ENCODE measurements around the gene FAM32A. TPM values are rescaled to one million over a fixed set of nuclear protein-coding genes. Genes with fewer than 3 reads are reported as not detected.

The FAM32A gene
- total RNA-seq, 1 experiment from 2014 or later: 113 TPM

- CTCF ChIA-PET: no interaction called here
- no TSS peak for BruUV-seq (replicated peaks)
- Histone ChIP-seq H3K4me1 (no peaks in the 10 kb centered on the region), H3K27me3 (replicated peaks; ENCODE audit: control insufficient read depth, insufficient read depth, low read length) (no peaks in the 10 kb centered on the region), H3K9me3 (no peaks in the 10 kb centered on the region), H3K36me3 (ENCODE audit: control insufficient read depth, insufficient read depth, low read length) (no peaks in the 10 kb centered on the region), H3K4me3 (ENCODE audit: low read depth, low read length) (no peak overlapping the region)
- DNase-seq: no peak
- POLR2A ChIA-PET: no interaction called here
- no peaks in the 10 kb centered on the region for H3K36me3 Mint-ChIP-seq (ENCODE audit: insufficient read depth, unreplicated experiment)
- no peak overlapping the region for H3K4me3 Mint-ChIP-seq (ENCODE audit: unreplicated experiment)
- intact Hi-C loops (cut with micrococcal nuclease; ENCODE audit: unreplicated experiment): no loop called here
- H3K27me3 Mint-ChIP-seq (ENCODE audit: insufficient read depth, unreplicated experiment): no peaks in the 10 kb centered on the region
- no peaks in the 10 kb centered on the region for H3K9me3 Mint-ChIP-seq (ENCODE audit: unreplicated experiment)
- H3K27ac Mint-ChIP-seq (ENCODE audit: unreplicated experiment): no peak overlapping the region
- H3K4me1 Mint-ChIP-seq (ENCODE audit: low read depth, unreplicated experiment): no peaks in the 10 kb centered on the region
- no peak for TF ChIP-seq CTCF (IDR thresholded peaks at IDR 0.05; ENCODE audit: insufficient read depth in 1 of 2, low read depth in 1 of 2, low read length in 1 of 2, severe bottlenecking in 1 of 2, unreplicated experiment in 1 of 2)
These were observed 18.8 kb upstream of the FAM32A start for GRCh38 chr19:16166417-16166816.

- Mint-ChIP-seq H3K27ac (ENCODE audit: unreplicated experiment) (no peak overlapping the region), H3K4me3 (ENCODE audit: unreplicated experiment) (no peak overlapping the region), H3K9me3 (ENCODE audit: unreplicated experiment) (no peaks in the 10 kb centered on the region), H3K27me3 (ENCODE audit: insufficient read depth, unreplicated experiment) (no peaks in the 10 kb centered on the region), H3K36me3 (ENCODE audit: insufficient read depth, unreplicated experiment) (no peaks in the 10 kb centered on the region), H3K4me1 (ENCODE audit: low read depth, unreplicated experiment) (no peaks in the 10 kb centered on the region)
- Histone ChIP-seq H3K36me3 (ENCODE audit: control insufficient read depth, insufficient read depth, low read length) (no peaks in the 10 kb centered on the region), H3K27me3 (replicated peaks; ENCODE audit: control insufficient read depth, insufficient read depth, low read length) (no peaks in the 10 kb centered on the region), H3K9me3 (no peaks in the 10 kb centered on the region), H3K4me1 (peaks cover 5% of the 10 kb centered on the region), H3K4me3 (ENCODE audit: low read depth, low read length) (no peak overlapping the region)
- ChIA-PET CTCF (no interaction called here), POLR2A (no interaction called here)
- DNase-seq: no peak
- TF ChIP-seq CTCF (IDR thresholded peaks at IDR 0.05; ENCODE audit: insufficient read depth in 1 of 2, low read depth in 1 of 2, low read length in 1 of 2, severe bottlenecking in 1 of 2, unreplicated experiment in 1 of 2): no peak
- intact Hi-C loops (cut with micrococcal nuclease; ENCODE audit: unreplicated experiment): no loop called here
- BruUV-seq (replicated peaks): no TSS peak
These were observed 18.2 kb upstream of the FAM32A start for GRCh38 chr19:16167055-16167454.

GRCh38 chr19:16168465-16169081, 16.6 kb upstream of the FAM32A start:
- Histone ChIP-seq H3K4me3 (ENCODE audit: low read depth, low read length) (no peak overlapping the region), H3K36me3 (ENCODE audit: control insufficient read depth, insufficient read depth, low read length) (no peaks in the 10 kb centered on the region), H3K4me1 (peaks cover 16% of the 10 kb centered on the region), H3K27me3 (replicated peaks; ENCODE audit: control insufficient read depth, insufficient read depth, low read length) (no peaks in the 10 kb centered on the region), H3K9me3 (no peaks in the 10 kb centered on the region)
- Mint-ChIP-seq H3K27me3 (ENCODE audit: insufficient read depth, unreplicated experiment) (no peaks in the 10 kb centered on the region), H3K9me3 (ENCODE audit: unreplicated experiment) (no peaks in the 10 kb centered on the region), H3K27ac (ENCODE audit: unreplicated experiment) (no peak overlapping the region), H3K36me3 (ENCODE audit: insufficient read depth, unreplicated experiment) (no peaks in the 10 kb centered on the region), H3K4me3 (ENCODE audit: unreplicated experiment) (no peak overlapping the region), H3K4me1 (ENCODE audit: low read depth, unreplicated experiment) (peaks cover 10% of the 10 kb centered on the region)
- CTCF ChIA-PET: interaction anchor here (0.5 kb wide), 1 partner anchor 21 kb away, joined by 3 read pairs; no protein-coding TSS in a partner anchor
- intact Hi-C loops (cut with micrococcal nuclease; ENCODE audit: unreplicated experiment): no loop called here
- no peak for TF ChIP-seq CTCF (IDR thresholded peaks at IDR 0.05; ENCODE audit: insufficient read depth in 1 of 2, low read depth in 1 of 2, low read length in 1 of 2, severe bottlenecking in 1 of 2, unreplicated experiment in 1 of 2)
- DNase-seq: no peak
- no TSS peak for BruUV-seq (replicated peaks)
- POLR2A ChIA-PET: no interaction called here

Measured in Caco-2 (cell line).